Glutamatergic neuron (in vitro differentiated cells): ENCODE data around the gene WDR33. TPM values are rescaled to one million over a fixed set of nuclear protein-coding genes. Genes with fewer than 3 reads are reported as not detected.

Experiments used
- DNase-seq: peaks from one replicate; pipeline ENCODE4 v3.0.0; 2022
- H3K27ac Mint-ChIP-seq: one replicate; pipeline ENCODE4 v1.8.0; 2020; ENCODE audit warnings: mild to moderate bottlenecking, mixed read lengths, inconsistent platforms; ENCODE audit not compliant: unreplicated experiment
- H3K27me3 Mint-ChIP-seq: one replicate; pipeline ENCODE4 v1.8.0; 2020; ENCODE audit warnings: mild to moderate bottlenecking, moderate library complexity, mixed read lengths, inconsistent platforms; ENCODE audit not compliant: unreplicated experiment
- H3K36me3 Mint-ChIP-seq: one replicate; pipeline ENCODE4 v1.8.0; 2020; ENCODE audit warnings: mild to moderate bottlenecking, mixed read lengths, inconsistent platforms; ENCODE audit not compliant: unreplicated experiment
- H3K4me1 Mint-ChIP-seq: one replicate; pipeline ENCODE4 v1.8.0; 2020; ENCODE audit warnings: mild to moderate bottlenecking, low read depth, mixed read lengths, inconsistent platforms; ENCODE audit not compliant: unreplicated experiment
- H3K4me3 Mint-ChIP-seq: one replicate; pipeline ENCODE4 v1.8.0; 2020; ENCODE audit warnings: mild to moderate bottlenecking, mixed read lengths, inconsistent platforms; ENCODE audit not compliant: unreplicated experiment
- H3K9me3 Mint-ChIP-seq: one replicate; pipeline ENCODE4 v1.8.0; 2020; ENCODE audit warnings: mild to moderate bottlenecking, moderate library complexity, mixed read lengths, inconsistent platforms; ENCODE audit not compliant: unreplicated experiment
- CTCF ChIP-seq: fragments of 200-600 bp; sonication (generic); IDR thresholded peaks from one replicate; pipeline ENCODE4 v1.5.0; 2021; ENCODE audit not compliant: partially characterized antibody, unreplicated experiment
- total RNA-seq: library from RNA; stranded (reverse); fragmentation: NEBNext Ultra II Directional; extraction: Animal tissue kit (Norgen Biotek cat#: 25700); gene quantifications from one replicate; pipeline ENCODE4 v1.2.1, GENCODE V29; 2021; ENCODE audit not compliant: unreplicated experiment

The WDR33 gene
- total RNA-seq, 1 donor from 2014 or later: 54.5 TPM

- no peak for DNase-seq
- no peak for TF ChIP-seq CTCF
- no peaks in the 10 kb centered on the region for H3K36me3 Mint-ChIP-seq
- peaks cover 1% of the 10 kb centered on the region for H3K27me3 Mint-ChIP-seq
- no peaks in the 10 kb centered on the region for H3K9me3 Mint-ChIP-seq
- peaks cover 5% of the 10 kb centered on the region for H3K4me1 Mint-ChIP-seq
- no peak overlapping the region for H3K27ac Mint-ChIP-seq
- no peak overlapping the region for H3K4me3 Mint-ChIP-seq
Measured at GRCh38 chr2:127721311-127721977, 89.5 kb downstream of the WDR33 start.

DNA sequence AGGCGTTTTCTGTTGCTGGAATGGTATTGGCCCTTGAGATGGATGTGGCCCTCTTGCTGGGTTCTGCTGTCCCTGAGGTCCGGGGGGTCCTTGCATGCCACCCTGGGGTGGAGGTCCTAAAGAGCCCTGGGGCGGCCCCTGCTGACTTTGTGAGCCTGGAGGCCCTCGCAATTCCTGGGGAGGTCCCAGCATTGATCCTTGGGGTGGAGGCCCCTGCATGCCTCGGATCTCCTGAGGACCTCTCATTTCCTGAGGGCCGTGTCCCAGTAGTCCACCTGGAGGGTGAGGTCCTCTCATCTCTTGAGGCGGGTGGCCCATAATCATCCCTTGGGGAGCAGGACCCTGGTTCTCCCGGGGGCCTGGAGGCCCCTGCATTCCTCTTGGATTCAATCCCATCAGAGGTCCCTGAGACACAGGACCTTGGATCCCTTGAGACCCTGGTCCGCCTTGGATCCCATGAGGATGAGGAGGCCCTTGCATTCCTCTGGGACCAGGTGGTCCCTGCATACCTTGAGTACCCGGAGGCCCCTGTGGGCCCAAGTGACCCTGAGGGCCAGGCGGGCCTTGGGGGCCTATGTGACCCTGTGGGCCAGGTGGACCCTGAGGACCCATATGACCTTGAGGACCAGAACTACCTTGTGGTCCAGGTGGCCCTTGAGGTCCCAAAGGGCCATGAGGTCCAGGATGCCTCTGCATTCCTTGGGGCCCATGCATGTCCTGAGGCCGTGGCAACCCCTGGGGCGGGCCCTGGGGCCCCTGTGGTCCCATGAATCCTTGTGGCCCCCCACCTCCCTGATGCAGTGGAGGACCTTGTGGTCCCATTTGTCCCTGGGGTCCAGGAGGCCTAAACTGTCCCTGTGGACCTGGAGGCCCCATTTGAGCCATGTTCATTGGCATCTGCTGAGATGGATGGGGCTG lies 91.4 kb downstream of the WDR33 start:
- Mint-ChIP-seq H3K4me3 (no peak overlapping the region), H3K27ac (no peak overlapping the region), H3K27me3 (no peaks in the 10 kb centered on the region), H3K36me3 (no peaks in the 10 kb centered on the region), H3K4me1 (peaks cover 7% of the 10 kb centered on the region), H3K9me3 (no peaks in the 10 kb centered on the region)
- TF ChIP-seq CTCF: no peak
- DNase-seq: no peak

GRCh38 chr2:127718271-127718670 lies 92.7 kb downstream of the WDR33 start:
- Mint-ChIP-seq H3K27me3 (no peaks in the 10 kb centered on the region), H3K36me3 (no peaks in the 10 kb centered on the region), H3K4me3 (no peak overlapping the region), H3K4me1 (peaks cover 7% of the 10 kb centered on the region), H3K27ac (no peak overlapping the region), H3K9me3 (no peaks in the 10 kb centered on the region)
- no peak for TF ChIP-seq CTCF
- no peak for DNase-seq

DNA sequence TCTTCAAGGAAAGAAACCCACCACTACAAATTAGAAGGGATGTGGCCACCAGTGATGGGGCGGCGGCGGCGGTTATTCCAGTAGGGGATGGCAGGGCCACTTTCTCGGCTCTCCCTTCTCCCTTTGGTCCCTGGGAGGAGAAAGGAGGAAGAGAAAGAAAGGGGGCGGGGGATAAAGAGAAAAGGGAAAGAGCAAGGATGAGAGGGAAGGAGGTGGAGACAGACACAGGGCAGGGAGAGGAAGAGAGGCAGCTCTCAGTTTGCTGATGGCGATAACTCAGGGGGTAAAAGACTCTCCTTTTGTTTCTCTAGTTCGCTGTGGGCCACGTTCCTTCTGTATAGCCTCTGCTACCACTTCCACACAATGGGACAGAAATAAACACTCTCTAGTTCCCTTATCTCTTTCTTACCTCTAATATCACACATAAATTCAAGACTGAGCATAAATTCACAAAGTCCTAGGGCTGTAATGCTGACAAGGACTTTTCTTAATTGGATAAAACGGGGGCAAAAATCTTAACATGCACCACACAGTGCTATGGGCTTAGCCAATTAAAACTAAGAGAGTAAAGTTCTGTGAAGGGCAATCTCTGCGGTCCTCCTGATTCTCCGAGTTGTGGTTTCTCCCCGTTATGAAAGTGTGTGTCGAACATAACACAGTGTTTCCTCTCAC lies 95.1 kb downstream of the WDR33 start:
- Mint-ChIP-seq H3K27ac (peak overlapping the region; percentile 8), H3K9me3 (peaks cover 2% of the 10 kb centered on the region), H3K36me3 (no peaks in the 10 kb centered on the region), H3K4me1 (peaks cover 7% of the 10 kb centered on the region), H3K4me3 (no peak overlapping the region), H3K27me3 (no peaks in the 10 kb centered on the region)
- TF ChIP-seq CTCF: no peak
- DNase-seq: no peak

DNA sequence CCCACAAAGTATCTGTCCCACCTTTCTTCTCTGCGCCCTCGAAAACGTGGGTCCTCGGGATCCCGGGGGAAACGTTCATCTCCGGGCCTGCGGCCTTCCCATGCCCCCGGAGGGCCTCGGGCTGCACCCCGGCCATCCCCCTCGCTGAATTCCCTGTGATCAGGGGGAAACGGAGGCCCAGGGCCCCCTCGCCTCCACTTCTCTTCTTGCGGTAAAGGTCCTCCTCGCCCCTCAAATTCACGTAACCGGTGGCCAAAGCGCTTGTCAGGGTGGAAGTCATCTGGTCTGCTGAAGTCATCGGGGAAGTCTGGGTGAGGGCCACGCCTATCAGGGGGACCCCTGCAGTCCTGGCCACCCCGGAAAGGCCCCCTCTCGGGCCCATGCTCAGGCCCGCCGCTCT lies 97.4 kb downstream of the WDR33 start:
- Mint-ChIP-seq H3K4me3 (no peak overlapping the region), H3K9me3 (peaks cover 2% of the 10 kb centered on the region), H3K27ac (no peak overlapping the region), H3K36me3 (no peaks in the 10 kb centered on the region), H3K27me3 (no peaks in the 10 kb centered on the region), H3K4me1 (peaks cover 7% of the 10 kb centered on the region)
- no peak for TF ChIP-seq CTCF
- no peak for DNase-seq
